Prostate gland (tissue), 2 donors: ENCODE results near the gene ARF6. TPM values are rescaled to one million over a fixed set of nuclear protein-coding genes. Genes with fewer than 3 reads are reported as not detected.

Experiments used
- DNase-seq: peaks from one replicate; pipeline ENCODE4 v3.0.0-alpha.2; 2019; ENCODE audit warnings: low spot score
- H3K27ac ChIP-seq, 2 donors: fragments of 200-600 bp; sonication (generic); 2 replicates each; pipeline ENCODE4 v1.5.1; 2017 to 2019
- H3K27me3 ChIP-seq: fragments of 200-600 bp; sonication (generic); replicated peaks from 2 replicates; pipeline ENCODE4 v1.5.1; 2019; ENCODE audit not compliant: insufficient read depth
- H3K36me3 ChIP-seq, 2 donors: fragments of 200-600 bp; sonication (generic); 1 replicate in 1 of 2; 2 replicates in 1 of 2; pipeline versions ENCODE4 v1.5.1 to v1.8.1; 2017 to 2019
- H3K4me1 ChIP-seq: fragments of 200-600 bp; sonication (generic); replicated peaks from 2 replicates; pipeline ENCODE4 v1.5.1; 2019
- H3K4me3 ChIP-seq, 2 donors: fragments of 200-600 bp; sonication (generic); 2 replicates each; pipeline ENCODE4 v1.5.1; 2017 to 2019
- H3K9me3 ChIP-seq: fragments of 200-600 bp; sonication (generic); 2 replicates; pipeline ENCODE4 v1.5.1; 2017
- POLR2A ChIP-seq: fragments of 450-650 bp; IDR thresholded peaks from one replicate; pipeline ENCODE4 v1.6.1; 2016; ENCODE audit warnings: antibody characterized with exemption, mild to moderate bottlenecking
- POLR2AphosphoS5 ChIP-seq: sonication (generic); formaldehyde crosslinking; IDR thresholded peaks from one replicate; pipeline ENCODE4 v1.6.1; 2017; ENCODE audit warnings: antibody characterized with exemption
- WGBS: methylation state at CpG from one replicate; pipeline ENCODE4 v1.1.5; 2018; 5-methylcytosine and 5-hydroxymethylcytosine counted together
- intact Hi-C: fragments of 100-400 bp; cut with DNase I; formaldehyde crosslinking; loops from one replicate; pipeline ENCODE4 v1.14.2; 2022
- total RNA-seq, 2 donors: library from RNA; depleted of rRNA; stranded (reverse); fragments of >200 nt; gene quantifications; one replicate each; pipeline ENCODE4 v1.1.0, GENCODE V29; 2016
- TF ChIP-seq, protein P1 (sequence below), 4 experiments: fragments of 200-600 bp in 2 of 4; fragments of 450-650 bp in 2 of 4; sonication (generic) in 2 of 4; IDR thresholded peaks; 1 replicate in 3 of 4; 2 replicates in 1 of 4; pipeline ENCODE4 v1.5.1; 2016 to 2019; ENCODE audit warnings: antibody characterized with exemption in 4 of 4, mild to moderate bottlenecking in 2 of 4, moderate library complexity in 2 of 4

The ARF6 gene
- 10 to 100 TPM; 64.3 to 92.7 TPM for total RNA-seq

DNA sequence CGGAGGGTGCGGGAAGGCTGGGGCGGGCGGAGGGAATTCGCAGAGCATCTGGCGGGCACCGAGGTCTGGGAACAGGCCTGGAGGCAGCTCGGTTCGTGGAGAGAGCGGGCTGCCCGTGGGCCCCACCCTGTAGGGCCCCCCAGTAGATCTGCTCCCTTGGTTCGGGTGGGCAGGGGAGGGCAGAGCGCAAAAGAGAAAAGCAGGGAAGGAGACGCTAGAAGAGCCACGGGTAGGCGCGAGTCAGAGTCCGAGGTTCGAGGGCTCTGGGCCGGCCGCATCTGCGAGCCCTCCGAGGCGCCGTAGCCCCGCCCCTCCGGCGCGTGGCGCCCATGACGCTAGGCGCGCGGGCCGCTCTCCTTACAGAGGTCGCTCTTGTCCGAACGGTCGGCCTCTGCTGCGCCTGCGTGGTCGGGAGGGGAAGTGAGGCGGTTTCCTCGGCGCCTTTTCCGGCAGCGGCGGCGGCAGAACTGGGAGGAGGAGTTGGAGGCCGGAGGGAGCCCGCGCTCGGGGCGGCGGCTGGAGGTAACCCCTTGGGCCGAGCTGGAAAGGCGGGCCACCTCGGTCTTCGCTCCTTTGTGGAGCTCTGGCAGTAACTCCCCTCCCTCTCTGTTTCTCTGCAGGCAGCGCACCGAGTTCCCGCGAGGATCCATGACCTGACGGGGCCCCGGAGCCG, at the start of gene ARF6:
TSS of gene ARF6 (plus strand) at position 447 of the 673 bp plus-strand sequence. CDS start 655 bp downstream, outside the sequence.
- Histone ChIP-seq H3K9me3 (no peaks in the 10 kb centered on the region), H3K36me3 (no peaks in the 10 kb centered on the region), H3K4me1 (peaks cover 9% of the 10 kb centered on the region), H3K4me3 (peak within 1 kb of the TSS; percentile 95 to 98), H3K27ac (peak within 1 kb of the TSS; percentile 99 to 100), H3K27me3 (no peaks in the 10 kb centered on the region)
- peak; percentile 97 for DNase-seq
- intact Hi-C loops: loop anchor here (5.0 to 10.0 kb wide), 2 partner anchors 110 to 212 kb away; no protein-coding TSS in a partner anchor
- TF ChIP-seq, protein P1, sequence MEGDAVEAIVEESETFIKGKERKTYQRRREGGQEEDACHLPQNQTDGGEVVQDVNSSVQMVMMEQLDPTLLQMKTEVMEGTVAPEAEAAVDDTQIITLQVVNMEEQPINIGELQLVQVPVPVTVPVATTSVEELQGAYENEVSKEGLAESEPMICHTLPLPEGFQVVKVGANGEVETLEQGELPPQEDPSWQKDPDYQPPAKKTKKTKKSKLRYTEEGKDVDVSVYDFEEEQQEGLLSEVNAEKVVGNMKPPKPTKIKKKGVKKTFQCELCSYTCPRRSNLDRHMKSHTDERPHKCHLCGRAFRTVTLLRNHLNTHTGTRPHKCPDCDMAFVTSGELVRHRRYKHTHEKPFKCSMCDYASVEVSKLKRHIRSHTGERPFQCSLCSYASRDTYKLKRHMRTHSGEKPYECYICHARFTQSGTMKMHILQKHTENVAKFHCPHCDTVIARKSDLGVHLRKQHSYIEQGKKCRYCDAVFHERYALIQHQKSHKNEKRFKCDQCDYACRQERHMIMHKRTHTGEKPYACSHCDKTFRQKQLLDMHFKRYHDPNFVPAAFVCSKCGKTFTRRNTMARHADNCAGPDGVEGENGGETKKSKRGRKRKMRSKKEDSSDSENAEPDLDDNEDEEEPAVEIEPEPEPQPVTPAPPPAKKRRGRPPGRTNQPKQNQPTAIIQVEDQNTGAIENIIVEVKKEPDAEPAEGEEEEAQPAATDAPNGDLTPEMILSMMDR (IDR thresholded peaks at IDR 0.05): peak in 3 of 4 experiments; percentile 24 to 69 (median 52)
- TF ChIP-seq POLR2A: peak; percentile 96
- TF ChIP-seq POLR2AphosphoS5: peak; percentile 97
- 0% methylated on average over 49 of the region's 66 CpGs for WGBS

DNA sequence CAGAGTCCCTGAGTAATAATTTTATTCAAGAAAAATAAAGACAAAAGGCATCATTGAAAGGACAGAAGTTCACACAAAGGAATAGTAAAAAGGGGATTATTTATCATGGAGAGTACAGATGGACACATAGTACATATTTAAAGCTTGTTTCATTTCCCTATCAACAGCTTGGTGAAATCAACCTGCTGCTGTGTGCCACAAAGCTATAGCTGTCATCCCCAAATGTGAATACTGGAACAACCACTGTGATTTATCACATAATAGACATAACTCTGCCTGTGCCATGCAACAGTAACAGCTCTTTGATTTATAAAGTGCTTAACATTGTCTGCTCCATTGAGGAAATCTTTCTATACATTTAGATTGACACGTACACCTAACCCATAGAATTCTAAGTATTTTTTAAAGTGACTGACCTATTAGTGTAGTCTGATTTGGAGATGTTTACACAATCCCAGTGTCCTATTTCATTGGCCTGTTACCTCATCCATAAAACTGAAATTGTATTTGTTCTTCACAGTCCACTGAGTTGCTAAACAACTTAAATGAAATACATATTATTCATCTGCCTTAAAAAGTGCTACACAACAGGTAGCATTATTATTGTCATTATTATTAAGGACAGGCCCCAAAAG, 43.6 kb upstream of the ARF6 start:
- Histone ChIP-seq H3K27me3 (no peaks in the 10 kb centered on the region), H3K27ac (no peak overlapping the region), H3K9me3 (no peaks in the 10 kb centered on the region), H3K4me1 (peaks cover 3% of the 10 kb centered on the region), H3K36me3 (no peaks in the 10 kb centered on the region), H3K4me3 (no peak overlapping the region)
- peak; percentile 60 for TF ChIP-seq POLR2AphosphoS5
- TF ChIP-seq, protein P1 (IDR thresholded peaks at IDR 0.05): no peak
- TF ChIP-seq POLR2A: no peak
- intact Hi-C loops: no loop called here
- 58% methylated on average over 1 of the region's 1 CpG for WGBS
- DNase-seq: no peak

DNA sequence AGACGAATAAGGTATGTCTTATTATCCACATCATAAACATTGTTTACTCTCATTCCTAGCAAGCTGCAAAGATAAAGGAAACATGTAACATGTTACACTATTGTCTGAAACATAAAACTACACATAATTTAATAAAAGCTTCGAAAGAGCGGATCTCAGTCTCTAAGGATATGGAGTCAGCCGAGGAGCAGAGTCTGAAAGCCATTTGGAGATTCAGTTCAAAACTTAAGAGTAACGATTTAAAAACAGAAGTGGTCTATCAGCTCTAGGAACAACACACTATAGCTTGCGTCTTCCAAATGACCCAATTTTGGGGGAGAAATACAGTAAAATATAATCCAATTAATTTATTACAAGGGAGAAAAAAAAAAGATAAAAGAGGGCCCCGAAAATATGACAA, 41.1 kb upstream of the ARF6 start:
- intact Hi-C loops: loop anchor here (5.0 kb wide), 1 partner anchor 220 kb away; no protein-coding TSS in a partner anchor

GRCh38 chr14:49852301-49853157, 40.4 kb upstream of the ARF6 start, which contains the start of gene NEMF:
Gene NEMF (minus strand): TSS chr14:49852788. CDS start chr14:49852753, 35 bp downstream.
- TF ChIP-seq POLR2A (peak; percentile 63), POLR2AphosphoS5 (peak; percentile 89)
- TF ChIP-seq, protein P1 (IDR thresholded peaks at IDR 0.05): peak; percentile 70 to 84 (median 84)
- Histone ChIP-seq H3K27ac (peak within 1 kb of the TSS; percentile 81 to 84), H3K4me1 (peaks cover 3% of the 10 kb centered on the region), H3K36me3 (no peaks in the 10 kb centered on the region), H3K27me3 (no peaks in the 10 kb centered on the region), H3K9me3 (no peaks in the 10 kb centered on the region), H3K4me3 (peak within 1 kb of the TSS; percentile 59 to 72)
- under 1% methylated on average over 49 of the region's 49 CpGs for WGBS
- intact Hi-C loops: loop anchor here (5.0 kb wide), 1 partner anchor 220 kb away; no protein-coding TSS in a partner anchor
- peak; percentile 82 for DNase-seq

More for the DNA sequence above, 41.1 kb upstream of the ARF6 start:
- peak overlapping the region; percentile 59 to 72 for H3K4me3 ChIP-seq
- H3K36me3 ChIP-seq: no peaks in the 10 kb centered on the region
- TF ChIP-seq, protein P1 (IDR thresholded peaks at IDR 0.05): no peak
- TF ChIP-seq POLR2A (no peak), POLR2AphosphoS5 (no peak)
- no peaks in the 10 kb centered on the region for H3K27me3 ChIP-seq
- no peak for DNase-seq
- WGBS: 5% methylated on average over 7 of the region's 7 CpGs
- peaks cover 3% of the 10 kb centered on the region for H3K4me1 ChIP-seq
- H3K27ac ChIP-seq: peak overlapping the region; percentile 81 to 84
- H3K9me3 ChIP-seq: no peaks in the 10 kb centered on the region
